ENCODE results near the gene FAM117A.

The FAM117A gene

DNA sequence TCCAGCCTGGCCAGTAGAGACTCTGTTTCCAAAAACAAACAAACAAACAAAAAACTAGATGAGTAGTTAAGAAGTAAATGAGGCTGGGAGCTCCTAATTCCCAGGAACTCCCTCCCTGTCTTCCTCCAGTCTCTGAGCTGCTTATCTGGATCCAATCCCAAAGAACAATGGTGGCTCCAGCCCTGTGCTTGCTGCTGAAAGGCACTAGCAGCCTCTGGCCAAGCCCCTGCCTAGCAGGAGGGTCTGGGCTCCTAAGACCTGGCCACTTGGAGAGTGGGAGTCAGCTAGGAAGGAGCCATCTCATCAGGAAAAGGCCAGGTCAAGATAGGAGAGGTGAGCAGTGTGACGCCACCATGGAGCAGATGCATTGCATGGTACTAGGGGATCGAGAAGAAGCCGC is 41.9 kb downstream of the FAM117A start:
- TF ChIP-seq ZBTB7A (IDR thresholded peaks at IDR 0.05; ENCODE audit: low read depth) (no peak), FOXM1 (IDR thresholded peaks at IDR 0.05; ENCODE audit: borderline replicate concordance, low read depth) (no peak), TEAD4 (IDR thresholded peaks at IDR 0.05) (no peak), TCF12 (IDR thresholded peaks at IDR 0.05; ENCODE audit: low read depth) (no peak), CREB1 (IDR thresholded peaks at IDR 0.05; ENCODE audit: low read depth) (no peak), TAF1 (IDR thresholded peaks at IDR 0.05; ENCODE audit: low read depth) (no peak), YY1 (IDR thresholded peaks at IDR 0.05; ENCODE audit: low read depth) (no peak), NFIC (IDR thresholded peaks at IDR 0.05) (no peak), CEBPB (IDR thresholded peaks at IDR 0.05) (no peak), RAD21 (IDR thresholded peaks at IDR 0.05; ENCODE audit: low read depth) (no peak), EP300 (IDR thresholded peaks at IDR 0.05; ENCODE audit: borderline replicate concordance) (no peak), EGR1 (IDR thresholded peaks at IDR 0.05) (no peak)
- TF ChIP-seq, protein P1, sequence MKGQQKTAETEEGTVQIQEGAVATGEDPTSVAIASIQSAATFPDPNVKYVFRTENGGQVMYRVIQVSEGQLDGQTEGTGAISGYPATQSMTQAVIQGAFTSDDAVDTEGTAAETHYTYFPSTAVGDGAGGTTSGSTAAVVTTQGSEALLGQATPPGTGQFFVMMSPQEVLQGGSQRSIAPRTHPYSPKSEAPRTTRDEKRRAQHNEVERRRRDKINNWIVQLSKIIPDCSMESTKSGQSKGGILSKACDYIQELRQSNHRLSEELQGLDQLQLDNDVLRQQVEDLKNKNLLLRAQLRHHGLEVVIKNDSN (IDR thresholded peaks at IDR 0.05): no peak
- TF ChIP-seq, protein P2, sequence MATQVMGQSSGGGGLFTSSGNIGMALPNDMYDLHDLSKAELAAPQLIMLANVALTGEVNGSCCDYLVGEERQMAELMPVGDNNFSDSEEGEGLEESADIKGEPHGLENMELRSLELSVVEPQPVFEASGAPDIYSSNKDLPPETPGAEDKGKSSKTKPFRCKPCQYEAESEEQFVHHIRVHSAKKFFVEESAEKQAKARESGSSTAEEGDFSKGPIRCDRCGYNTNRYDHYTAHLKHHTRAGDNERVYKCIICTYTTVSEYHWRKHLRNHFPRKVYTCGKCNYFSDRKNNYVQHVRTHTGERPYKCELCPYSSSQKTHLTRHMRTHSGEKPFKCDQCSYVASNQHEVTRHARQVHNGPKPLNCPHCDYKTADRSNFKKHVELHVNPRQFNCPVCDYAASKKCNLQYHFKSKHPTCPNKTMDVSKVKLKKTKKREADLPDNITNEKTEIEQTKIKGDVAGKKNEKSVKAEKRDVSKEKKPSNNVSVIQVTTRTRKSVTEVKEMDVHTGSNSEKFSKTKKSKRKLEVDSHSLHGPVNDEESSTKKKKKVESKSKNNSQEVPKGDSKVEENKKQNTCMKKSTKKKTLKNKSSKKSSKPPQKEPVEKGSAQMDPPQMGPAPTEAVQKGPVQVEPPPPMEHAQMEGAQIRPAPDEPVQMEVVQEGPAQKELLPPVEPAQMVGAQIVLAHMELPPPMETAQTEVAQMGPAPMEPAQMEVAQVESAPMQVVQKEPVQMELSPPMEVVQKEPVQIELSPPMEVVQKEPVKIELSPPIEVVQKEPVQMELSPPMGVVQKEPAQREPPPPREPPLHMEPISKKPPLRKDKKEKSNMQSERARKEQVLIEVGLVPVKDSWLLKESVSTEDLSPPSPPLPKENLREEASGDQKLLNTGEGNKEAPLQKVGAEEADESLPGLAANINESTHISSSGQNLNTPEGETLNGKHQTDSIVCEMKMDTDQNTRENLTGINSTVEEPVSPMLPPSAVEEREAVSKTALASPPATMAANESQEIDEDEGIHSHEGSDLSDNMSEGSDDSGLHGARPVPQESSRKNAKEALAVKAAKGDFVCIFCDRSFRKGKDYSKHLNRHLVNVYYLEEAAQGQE (IDR thresholded peaks at IDR 0.05; ENCODE audit: low read depth): no peak
- TF ChIP-seq, protein P3, sequence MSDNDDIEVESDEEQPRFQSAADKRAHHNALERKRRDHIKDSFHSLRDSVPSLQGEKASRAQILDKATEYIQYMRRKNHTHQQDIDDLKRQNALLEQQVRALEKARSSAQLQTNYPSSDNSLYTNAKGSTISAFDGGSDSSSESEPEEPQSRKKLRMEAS (IDR thresholded peaks at IDR 0.05): no peak

DNA sequence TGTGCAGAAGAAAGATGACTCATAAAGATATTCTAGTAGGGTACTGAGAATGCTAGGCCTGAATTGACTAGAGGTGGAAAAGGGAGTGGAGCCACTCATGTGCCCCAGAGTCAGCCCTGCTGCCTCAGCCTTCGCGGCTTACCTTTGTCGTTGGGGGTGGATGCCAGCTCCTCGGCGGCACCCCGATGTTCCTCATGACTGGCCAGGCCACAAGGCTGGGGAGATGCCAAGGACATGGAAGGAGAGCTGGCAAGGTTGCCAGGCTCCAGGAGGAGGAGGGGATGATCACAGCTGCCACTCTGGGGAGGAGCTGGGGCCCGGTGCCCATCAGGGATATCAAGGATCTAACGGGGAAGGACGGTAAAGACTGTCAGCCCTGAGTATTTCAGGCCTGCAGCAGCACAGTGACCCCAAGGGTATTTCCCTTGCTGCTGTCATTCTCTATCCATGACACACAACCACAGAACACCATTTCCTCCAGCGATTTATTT is 46.5 kb downstream of the FAM117A start:
- TF ChIP-seq EP300 (IDR thresholded peaks at IDR 0.05; ENCODE audit: borderline replicate concordance) (no peak), NFIC (IDR thresholded peaks at IDR 0.05) (no peak), CREB1 (IDR thresholded peaks at IDR 0.05; ENCODE audit: low read depth) (no peak), FOXM1 (IDR thresholded peaks at IDR 0.05; ENCODE audit: borderline replicate concordance, low read depth) (no peak), CEBPB (IDR thresholded peaks at IDR 0.05) (no peak), TEAD4 (IDR thresholded peaks at IDR 0.05) (no peak), EGR1 (IDR thresholded peaks at IDR 0.05) (no peak), TCF12 (IDR thresholded peaks at IDR 0.05; ENCODE audit: low read depth) (no peak), ZBTB7A (IDR thresholded peaks at IDR 0.05; ENCODE audit: low read depth) (no peak), RAD21 (IDR thresholded peaks at IDR 0.05; ENCODE audit: low read depth) (no peak)
- TF ChIP-seq, protein P1 (IDR thresholded peaks at IDR 0.05): no peak
- TF ChIP-seq, protein P2 (IDR thresholded peaks at IDR 0.05; ENCODE audit: low read depth): no peak

DNA sequence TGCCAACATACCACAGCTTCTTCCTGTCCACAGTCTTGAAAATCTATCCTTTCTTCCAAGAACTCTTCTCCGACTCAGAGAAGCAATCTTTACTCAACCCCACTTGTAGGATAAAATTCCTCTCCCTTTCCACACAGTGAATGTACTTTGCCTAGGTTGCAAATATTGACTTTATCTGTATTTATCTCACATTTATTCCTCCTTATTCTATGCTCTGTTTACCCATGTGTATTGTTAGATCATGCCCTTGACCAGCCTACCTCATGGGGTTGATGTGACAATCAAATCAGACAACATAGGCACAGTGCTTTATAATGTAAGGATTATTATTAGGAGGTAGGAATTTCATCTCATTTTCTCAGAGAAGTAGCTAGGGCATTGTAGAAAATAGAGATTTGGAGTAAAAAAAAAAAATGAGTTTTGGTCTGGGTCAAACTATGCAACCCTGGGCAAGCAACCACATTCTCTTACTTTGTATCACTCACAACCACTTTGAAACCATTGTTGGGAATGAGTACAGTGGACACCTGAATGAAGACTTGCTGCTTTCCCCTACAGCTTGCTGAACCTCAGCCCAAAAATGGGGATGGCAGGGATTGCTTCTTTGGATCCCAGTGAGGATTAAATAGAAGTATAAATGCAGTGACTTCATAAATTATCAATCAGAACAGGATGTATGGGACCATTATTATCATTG is 47.1 kb downstream of the FAM117A start:
- TF ChIP-seq, protein P1 (IDR thresholded peaks at IDR 0.05): no peak
- TF ChIP-seq, protein P2 (IDR thresholded peaks at IDR 0.05; ENCODE audit: low read depth): no peak
- TF ChIP-seq EGR1 (IDR thresholded peaks at IDR 0.05): no peak
- no peak for TF ChIP-seq YY1 (IDR thresholded peaks at IDR 0.05; ENCODE audit: low read depth)
- no peak for TF ChIP-seq FOXM1 (IDR thresholded peaks at IDR 0.05; ENCODE audit: borderline replicate concordance, low read depth)
- TF ChIP-seq EP300 (IDR thresholded peaks at IDR 0.05; ENCODE audit: borderline replicate concordance): no peak

DNA sequence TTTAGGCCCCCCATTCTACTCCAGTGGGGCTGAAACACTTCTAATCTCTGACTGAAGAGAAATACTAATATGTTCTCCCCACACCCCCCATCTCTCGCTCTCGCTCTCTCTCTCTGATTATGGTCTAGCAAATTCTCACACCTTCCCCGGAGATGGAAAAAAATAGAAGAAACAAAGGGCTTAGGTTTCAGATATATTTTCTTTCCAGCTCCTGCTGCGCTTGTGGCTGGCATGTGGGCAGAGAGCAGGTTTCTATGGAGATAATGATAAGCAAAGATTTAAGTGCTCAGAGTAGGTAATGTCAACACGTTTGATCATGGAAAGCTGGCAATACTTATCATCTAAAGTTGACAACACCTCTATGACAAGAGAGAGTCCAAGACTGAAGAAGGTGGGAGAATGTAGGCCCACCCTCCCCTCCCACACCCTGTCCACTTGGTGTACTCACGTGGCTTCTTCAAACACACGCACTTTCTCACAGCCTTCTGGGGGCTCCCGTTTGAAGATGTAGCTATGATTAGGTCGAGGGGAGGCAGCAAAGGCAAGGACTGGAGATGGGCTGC is 48.1 kb downstream of the FAM117A start:
- TF ChIP-seq, protein P3 (IDR thresholded peaks at IDR 0.05): no peak
